Body of pancreas (tissue), 4 donors: ENCODE results near the gene TRIM61.

ENCODE experiments used
- POLR2A ChIP-seq, 3 donors: fragments of 450-650 bp; IDR thresholded peaks; one replicate each; pipeline ENCODE4 v1.6.1; 2016; ENCODE audit warnings: antibody characterized with exemption in 3 of 3, mild to moderate bottlenecking in 2 of 3
- TF ChIP-seq, protein P1 (sequence below), 7 experiments: fragments of 450-650 bp in 4 of 7; fragments of 200-600 bp in 3 of 7; sonication (generic) in 3 of 7; IDR thresholded peaks; one replicate each; pipeline ENCODE4 v1.5.1; 2016 to 2019; ENCODE audit warnings: antibody characterized with exemption in 7 of 7

DNA sequence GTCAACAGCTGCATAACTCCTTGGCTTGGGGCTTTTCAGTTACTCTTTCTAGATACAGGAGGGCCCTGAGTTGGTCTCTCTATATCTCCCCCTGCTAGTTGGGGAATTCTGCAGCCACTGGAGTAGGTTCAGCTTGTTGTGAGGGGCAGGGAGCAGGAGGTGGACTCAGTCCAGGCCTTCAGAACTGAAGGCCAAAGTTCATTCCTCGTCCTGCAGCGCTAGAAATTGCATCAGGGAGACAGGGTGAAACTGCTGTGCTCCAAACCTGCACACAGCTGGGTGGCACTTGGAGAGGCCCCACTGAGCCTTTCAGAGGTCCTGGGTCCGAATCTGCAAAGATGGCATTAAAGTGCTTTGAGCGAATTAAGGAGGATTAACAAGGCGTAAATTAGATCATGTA lies 29.4 kb upstream of the TRIM61 start:
- TF ChIP-seq POLR2A (IDR thresholded peaks at IDR 0.05): no peak
- TF ChIP-seq, protein P1, sequence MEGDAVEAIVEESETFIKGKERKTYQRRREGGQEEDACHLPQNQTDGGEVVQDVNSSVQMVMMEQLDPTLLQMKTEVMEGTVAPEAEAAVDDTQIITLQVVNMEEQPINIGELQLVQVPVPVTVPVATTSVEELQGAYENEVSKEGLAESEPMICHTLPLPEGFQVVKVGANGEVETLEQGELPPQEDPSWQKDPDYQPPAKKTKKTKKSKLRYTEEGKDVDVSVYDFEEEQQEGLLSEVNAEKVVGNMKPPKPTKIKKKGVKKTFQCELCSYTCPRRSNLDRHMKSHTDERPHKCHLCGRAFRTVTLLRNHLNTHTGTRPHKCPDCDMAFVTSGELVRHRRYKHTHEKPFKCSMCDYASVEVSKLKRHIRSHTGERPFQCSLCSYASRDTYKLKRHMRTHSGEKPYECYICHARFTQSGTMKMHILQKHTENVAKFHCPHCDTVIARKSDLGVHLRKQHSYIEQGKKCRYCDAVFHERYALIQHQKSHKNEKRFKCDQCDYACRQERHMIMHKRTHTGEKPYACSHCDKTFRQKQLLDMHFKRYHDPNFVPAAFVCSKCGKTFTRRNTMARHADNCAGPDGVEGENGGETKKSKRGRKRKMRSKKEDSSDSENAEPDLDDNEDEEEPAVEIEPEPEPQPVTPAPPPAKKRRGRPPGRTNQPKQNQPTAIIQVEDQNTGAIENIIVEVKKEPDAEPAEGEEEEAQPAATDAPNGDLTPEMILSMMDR (IDR thresholded peaks at IDR 0.05): no peak
